Mesenteric fat pad (tissue), 1 donor: ENCODE data around the gene RBM4B. TPM values are rescaled to one million over a fixed set of nuclear protein-coding genes. Genes with fewer than 3 reads are reported as not detected.
"Not testable (repeated sequence)": the region's sequence is repeated elsewhere in the genome, so short reads cannot be mapped to it uniquely, and the experiment has no call there.

ENCODE experiments used
- DNase-seq: peaks from one replicate; pipeline ENCODE4 v3.0.0-alpha.2; 2020; ENCODE audit warnings: low spot score
- total RNA-seq: library from RNA; stranded (reverse); fragmentation: NEBNext Ultra II Directional; extraction: Animal tissue kit (Norgen Biotek cat#: 25700); gene quantifications from one replicate; pipeline ENCODE4 v1.2.1, GENCODE V29; 2021
- donor health status: DM: yes; HTN: yes; CAD: no.

Gene RBM4B
- total RNA-seq, 1 donor from 2014 or later = 8.0 TPM

GRCh38 chr11:66643745-66644437 lies 33.8 kb downstream of the RBM4B start:
- no peak for DNase-seq

- no peak for DNase-seq
Measured at GRCh38 chr11:66641834-66642233, 35.9 kb downstream of the RBM4B start.

GRCh38 chr11:66639814-66640340 lies 37.8 kb downstream of the RBM4B start:
- not testable (repeated sequence) for DNase-seq

- no peak for DNase-seq
Measured at GRCh38 chr11:66639066-66639813, 38.4 kb downstream of the RBM4B start.

GRCh38 chr11:66638177-66639065 lies 39.3 kb downstream of the RBM4B start, which contains the start of gene RBM4:
TSS of gene RBM4 (plus strand) at chr11:66638703. CDS start at chr11:66639712, 1,009 bp downstream.
- DNase-seq = peak; percentile 95

- DNase-seq = no peak
Measured at GRCh38 chr11:66637557-66638176, 40.0 kb downstream of the RBM4B start.

- no peak for DNase-seq
Measured at GRCh38 chr11:66636411-66636810, 41.3 kb downstream of the RBM4B start.

GRCh38 chr11:66632952-66633351 lies 44.7 kb downstream of the RBM4B start:
- DNase-seq = no peak

- no peak for DNase-seq
Measured at GRCh38 chr11:66631883-66632282, 45.8 kb downstream of the RBM4B start.

GRCh38 chr11:66629356-66629755 lies 48.3 kb downstream of the RBM4B start:
- no peak for DNase-seq

GRCh38 chr11:66628061-66628603 lies 49.6 kb downstream of the RBM4B start:
- no peak for DNase-seq

GRCh38 chr11:66626926-66627325 lies 50.8 kb downstream of the RBM4B start:
- no peak for DNase-seq

- DNase-seq = no peak
Measured at GRCh38 chr11:66626382-66626781, 51.3 kb downstream of the RBM4B start.

- no peak for DNase-seq
Measured at GRCh38 chr11:66625752-66626149, 51.9 kb downstream of the RBM4B start.

- no peak for DNase-seq
Measured at GRCh38 chr11:66625041-66625751, 52.5 kb downstream of the RBM4B start.

- no peak for DNase-seq
Measured at GRCh38 chr11:66624450-66624849, 53.2 kb downstream of the RBM4B start.

GRCh38 chr11:66619080-66619554 lies 58.6 kb downstream of the RBM4B start:
- DNase-seq = no peak

GRCh38 chr11:66617155-66617834 lies 60.4 kb downstream of the RBM4B start:
- peak; percentile 93 for DNase-seq
